Measurements from ENCODE around the gene SLC16A7.

- TF ChIP-seq, protein P1, sequence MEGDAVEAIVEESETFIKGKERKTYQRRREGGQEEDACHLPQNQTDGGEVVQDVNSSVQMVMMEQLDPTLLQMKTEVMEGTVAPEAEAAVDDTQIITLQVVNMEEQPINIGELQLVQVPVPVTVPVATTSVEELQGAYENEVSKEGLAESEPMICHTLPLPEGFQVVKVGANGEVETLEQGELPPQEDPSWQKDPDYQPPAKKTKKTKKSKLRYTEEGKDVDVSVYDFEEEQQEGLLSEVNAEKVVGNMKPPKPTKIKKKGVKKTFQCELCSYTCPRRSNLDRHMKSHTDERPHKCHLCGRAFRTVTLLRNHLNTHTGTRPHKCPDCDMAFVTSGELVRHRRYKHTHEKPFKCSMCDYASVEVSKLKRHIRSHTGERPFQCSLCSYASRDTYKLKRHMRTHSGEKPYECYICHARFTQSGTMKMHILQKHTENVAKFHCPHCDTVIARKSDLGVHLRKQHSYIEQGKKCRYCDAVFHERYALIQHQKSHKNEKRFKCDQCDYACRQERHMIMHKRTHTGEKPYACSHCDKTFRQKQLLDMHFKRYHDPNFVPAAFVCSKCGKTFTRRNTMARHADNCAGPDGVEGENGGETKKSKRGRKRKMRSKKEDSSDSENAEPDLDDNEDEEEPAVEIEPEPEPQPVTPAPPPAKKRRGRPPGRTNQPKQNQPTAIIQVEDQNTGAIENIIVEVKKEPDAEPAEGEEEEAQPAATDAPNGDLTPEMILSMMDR (IDR thresholded peaks at IDR 0.05; ENCODE audit: low read length): no peak
- no peak for TF ChIP-seq EZH2 (IDR thresholded peaks at IDR 0.05; ENCODE audit: borderline replicate concordance, low read length)
These were observed 41.3 kb downstream of the SLC16A7 start for GRCh38 chr12:59636945-59637691.
